ENCODE data around the gene MTMR12.

Gene MTMR12

GRCh38 chr5:32279786-32280185 lies 33.0 kb downstream of the MTMR12 start:
- H3K27ac Mint-ChIP-seq: peak overlapping the region; percentile 4
- no peak overlapping the region for H3K4me3 Mint-ChIP-seq
- H3K36me3 Mint-ChIP-seq: peaks cover 7% of the 10 kb centered on the region
- peaks cover 57% of the 10 kb centered on the region for H3K4me1 Mint-ChIP-seq (ENCODE audit: low read depth)
- H3K9me3 Mint-ChIP-seq (ENCODE audit: low read depth): no peaks in the 10 kb centered on the region
- H3K27me3 Mint-ChIP-seq: no peaks in the 10 kb centered on the region

DNA sequence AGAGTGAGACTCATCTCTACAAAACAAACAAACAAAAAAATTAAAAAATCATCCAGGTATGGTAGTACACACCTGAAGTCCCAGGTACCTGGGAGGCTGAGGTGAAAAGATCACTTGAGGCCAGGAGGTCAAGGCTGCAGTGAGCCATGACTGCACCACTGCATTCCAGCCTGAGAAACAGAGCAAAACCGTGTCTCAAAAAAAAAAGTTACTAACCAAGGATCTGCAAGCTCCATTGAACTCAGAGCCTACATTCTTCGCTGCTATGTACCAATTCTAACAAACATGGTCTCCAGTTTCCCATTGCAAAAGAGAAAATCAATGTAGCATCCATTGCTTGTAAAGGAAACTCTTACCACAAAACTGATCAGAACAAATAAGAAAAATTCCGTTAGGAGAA lies 33.5 kb downstream of the MTMR12 start:
- peaks cover 7% of the 10 kb centered on the region for H3K36me3 Mint-ChIP-seq
- H3K27ac Mint-ChIP-seq: no peak overlapping the region

DNA sequence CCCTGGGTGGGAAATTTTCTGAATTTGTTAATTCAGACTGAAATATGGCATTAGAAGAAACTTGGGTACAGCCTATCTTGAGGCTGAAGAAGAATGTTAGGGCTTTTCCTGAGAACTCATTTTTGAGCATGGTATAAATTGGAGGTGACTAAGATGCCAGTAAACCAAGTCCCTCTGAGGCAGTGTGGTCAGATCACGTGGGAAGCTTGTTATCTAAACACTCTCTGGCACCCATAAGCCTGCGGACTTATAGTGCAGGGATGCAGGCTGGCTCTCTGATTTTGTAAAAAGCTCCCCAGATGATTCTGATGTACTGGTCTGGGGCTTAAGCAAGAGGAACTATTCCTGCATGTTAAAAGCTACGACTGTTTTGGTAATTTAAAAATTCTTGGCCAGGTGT lies 34.3 kb downstream of the MTMR12 start:
- Mint-ChIP-seq H3K9me3 (ENCODE audit: low read depth) (no peaks in the 10 kb centered on the region), H3K4me3 (no peak overlapping the region), H3K27ac (peak overlapping the region; percentile 16), H3K4me1 (ENCODE audit: low read depth) (peaks cover 53% of the 10 kb centered on the region), H3K36me3 (peaks cover 8% of the 10 kb centered on the region), H3K27me3 (no peaks in the 10 kb centered on the region)

More for the DNA sequence above, 33.5 kb downstream of the MTMR12 start:
- Mint-ChIP-seq H3K9me3 (ENCODE audit: low read depth) (no peaks in the 10 kb centered on the region), H3K4me1 (ENCODE audit: low read depth) (peaks cover 57% of the 10 kb centered on the region), H3K27me3 (no peaks in the 10 kb centered on the region), H3K4me3 (no peak overlapping the region)

GRCh38 chr5:32277798-32278197 lies 34.9 kb downstream of the MTMR12 start:
- peak overlapping the region; percentile 16 for H3K27ac Mint-ChIP-seq
- peaks cover 50% of the 10 kb centered on the region for H3K4me1 Mint-ChIP-seq (ENCODE audit: low read depth)
- H3K27me3 Mint-ChIP-seq: no peaks in the 10 kb centered on the region
- H3K9me3 Mint-ChIP-seq (ENCODE audit: low read depth): no peaks in the 10 kb centered on the region
- peaks cover 9% of the 10 kb centered on the region for H3K36me3 Mint-ChIP-seq
- no peak overlapping the region for H3K4me3 Mint-ChIP-seq

DNA sequence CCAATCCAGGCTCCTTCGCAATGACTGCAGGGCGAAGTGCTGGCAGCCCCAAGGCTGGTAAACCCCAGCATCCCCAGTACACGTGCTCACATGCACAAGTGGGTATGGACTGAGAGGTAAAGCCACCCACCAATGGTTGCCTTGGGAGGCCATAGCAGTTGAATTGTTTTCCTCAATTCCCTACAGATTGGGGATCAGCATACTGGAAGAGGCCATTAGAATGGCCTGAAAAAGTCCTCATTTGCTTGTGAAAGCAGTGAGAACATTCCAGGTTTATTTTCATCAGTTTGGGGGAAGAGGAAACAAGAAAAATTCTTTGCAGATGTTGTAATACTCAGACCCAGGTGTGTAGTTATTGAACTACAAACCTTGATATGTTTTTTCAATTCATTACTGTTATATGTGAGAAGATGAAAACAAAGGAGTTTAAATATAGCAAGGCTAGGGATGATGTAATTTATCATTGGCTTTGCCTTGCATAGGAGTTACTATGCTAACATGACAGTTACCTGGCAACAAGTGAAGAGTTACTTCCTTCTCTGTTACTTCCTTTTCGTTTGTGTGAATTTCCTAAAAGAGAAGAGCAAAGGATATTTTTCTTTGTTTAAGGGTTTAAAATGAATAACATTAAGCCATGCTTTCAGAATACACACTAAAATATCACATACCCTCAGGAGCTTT lies 36.4 kb downstream of the MTMR12 start:
- H3K4me1 Mint-ChIP-seq (ENCODE audit: low read depth): peaks cover 46% of the 10 kb centered on the region
- H3K27ac Mint-ChIP-seq: peak overlapping the region; percentile 28
- no peaks in the 10 kb centered on the region for H3K9me3 Mint-ChIP-seq (ENCODE audit: low read depth)
- peak overlapping the region; percentile 44 for H3K4me3 Mint-ChIP-seq
- no peaks in the 10 kb centered on the region for H3K27me3 Mint-ChIP-seq
- H3K36me3 Mint-ChIP-seq: peaks cover 9% of the 10 kb centered on the region

DNA sequence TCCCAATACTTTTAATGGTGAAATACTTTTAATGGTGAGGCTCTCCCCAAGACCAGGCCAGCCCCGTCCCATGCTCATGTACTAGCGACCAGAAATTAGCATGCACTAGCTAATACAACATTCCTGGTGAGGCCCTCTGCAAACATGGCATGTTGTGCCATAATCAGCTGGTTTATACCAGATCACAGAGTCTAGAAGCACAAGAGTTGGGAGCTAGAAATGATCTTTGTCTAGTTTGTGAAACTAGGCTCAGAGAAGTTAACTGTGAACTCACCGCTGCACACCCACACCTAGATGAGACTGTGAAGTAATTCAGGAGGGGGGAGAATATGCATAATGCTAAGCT lies 37.4 kb downstream of the MTMR12 start:
- Mint-ChIP-seq H3K27ac (no peak overlapping the region), H3K36me3 (peaks cover 11% of the 10 kb centered on the region), H3K9me3 (ENCODE audit: low read depth) (no peaks in the 10 kb centered on the region), H3K4me3 (no peak overlapping the region), H3K27me3 (no peaks in the 10 kb centered on the region), H3K4me1 (ENCODE audit: low read depth) (peaks cover 37% of the 10 kb centered on the region)

DNA sequence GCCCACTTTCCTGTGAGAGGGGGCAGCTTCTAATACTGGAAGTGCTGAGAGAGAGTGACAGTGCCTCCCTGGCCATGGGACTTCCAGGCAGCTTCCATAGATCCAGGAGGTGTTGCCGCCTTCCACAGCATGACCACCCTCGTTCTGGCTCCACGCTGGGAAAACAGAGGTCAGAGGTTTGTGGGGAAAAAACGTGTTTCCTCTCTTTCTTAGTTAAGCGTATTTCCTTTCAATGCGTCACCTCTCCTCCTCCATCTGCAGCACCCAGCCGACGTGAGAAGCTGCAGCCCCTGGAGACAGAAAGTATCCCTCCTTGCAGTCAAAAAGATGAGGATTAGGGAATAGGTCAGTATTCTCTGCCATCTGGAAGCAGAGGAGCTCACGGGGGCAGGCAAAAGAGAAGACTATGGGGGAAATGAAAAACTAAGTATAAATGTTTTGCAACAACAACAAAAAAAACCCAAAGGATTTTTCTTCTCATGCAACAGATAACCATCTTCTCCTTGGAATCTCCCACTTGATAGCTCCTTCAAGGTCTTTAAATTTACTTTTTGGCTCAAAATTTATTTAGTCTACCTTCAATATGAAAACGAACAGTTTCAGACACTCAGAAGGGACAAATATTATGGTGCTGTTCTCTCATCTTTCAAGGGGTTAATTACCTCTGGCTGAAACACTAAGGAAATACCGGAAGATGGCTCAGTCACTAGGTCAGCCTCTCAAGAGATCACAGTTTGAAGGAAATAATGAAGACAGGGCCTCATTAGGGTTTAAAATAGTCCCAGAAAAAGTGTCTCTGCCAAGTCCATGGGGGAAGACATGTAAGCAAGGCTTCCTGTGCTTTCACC lies 38.0 kb downstream of the MTMR12 start:
- Mint-ChIP-seq H3K27ac (no peak overlapping the region), H3K36me3 (peaks cover 12% of the 10 kb centered on the region), H3K27me3 (no peaks in the 10 kb centered on the region), H3K4me1 (ENCODE audit: low read depth) (peaks cover 32% of the 10 kb centered on the region), H3K4me3 (no peak overlapping the region), H3K9me3 (ENCODE audit: low read depth) (no peaks in the 10 kb centered on the region)

DNA sequence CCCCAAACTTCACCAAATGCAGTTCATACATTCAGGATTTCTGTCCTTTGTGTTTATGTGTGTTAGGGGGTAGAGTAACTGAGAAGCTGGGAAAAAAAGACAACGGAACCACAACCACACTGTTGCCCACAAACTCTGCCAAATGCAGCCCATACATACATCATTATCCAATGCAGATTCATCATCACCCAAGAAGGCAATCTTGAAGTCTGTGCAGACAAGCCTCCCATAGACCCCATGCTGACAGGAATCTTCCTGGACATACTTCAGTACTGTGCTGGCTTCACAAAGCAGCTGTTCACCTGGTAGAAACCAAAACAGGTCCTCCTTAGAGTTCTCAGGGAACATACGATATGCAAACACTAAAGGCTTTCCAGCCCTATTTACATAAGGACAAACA lies 38.9 kb downstream of the MTMR12 start:
- Mint-ChIP-seq H3K9me3 (ENCODE audit: low read depth) (no peaks in the 10 kb centered on the region), H3K36me3 (peaks cover 13% of the 10 kb centered on the region), H3K4me1 (ENCODE audit: low read depth) (peaks cover 26% of the 10 kb centered on the region), H3K4me3 (no peak overlapping the region), H3K27ac (no peak overlapping the region), H3K27me3 (no peaks in the 10 kb centered on the region)

DNA sequence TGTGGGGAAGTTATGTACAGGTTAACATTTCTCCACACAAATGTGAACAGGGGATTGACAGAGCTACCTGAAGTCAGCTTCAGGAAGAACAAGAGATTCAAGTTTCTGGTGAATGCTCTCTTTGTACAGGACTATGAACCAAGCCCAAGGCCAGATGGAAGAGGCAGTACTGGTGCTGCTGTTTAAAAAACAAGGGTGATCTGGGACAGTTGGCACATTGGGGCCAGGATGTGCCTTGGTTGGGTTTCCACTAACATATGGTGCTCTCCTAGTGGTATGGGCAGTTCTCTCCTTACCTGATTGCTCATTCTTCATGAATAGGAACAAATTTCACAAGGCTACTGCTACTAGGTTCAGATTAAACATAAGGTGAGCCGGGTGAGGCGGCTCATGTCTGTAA lies 40.0 kb downstream of the MTMR12 start:
- no peaks in the 10 kb centered on the region for H3K9me3 Mint-ChIP-seq (ENCODE audit: low read depth)
- peaks cover 17% of the 10 kb centered on the region for H3K4me1 Mint-ChIP-seq (ENCODE audit: low read depth)
- H3K27me3 Mint-ChIP-seq: no peaks in the 10 kb centered on the region
- no peak overlapping the region for H3K4me3 Mint-ChIP-seq
- H3K27ac Mint-ChIP-seq: no peak overlapping the region
- peaks cover 13% of the 10 kb centered on the region for H3K36me3 Mint-ChIP-seq

DNA sequence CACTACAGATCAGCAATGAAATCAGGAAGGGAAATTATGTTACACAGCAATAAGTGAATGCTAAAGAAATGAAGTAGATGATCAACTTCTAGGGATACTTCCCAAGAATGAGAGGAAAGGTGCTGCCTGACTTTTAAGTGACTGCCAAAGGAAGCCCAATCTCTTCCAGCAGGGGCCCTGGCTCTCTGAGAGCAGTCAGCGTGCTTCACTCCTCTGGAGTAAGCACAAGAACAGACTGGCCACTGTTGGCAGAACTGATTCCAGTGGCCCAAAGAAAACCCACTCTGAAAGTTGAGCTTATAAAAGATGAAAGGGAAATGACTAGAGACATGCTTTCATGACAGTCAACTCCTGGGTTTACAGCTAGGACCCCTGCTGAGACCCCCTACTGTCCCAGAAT lies 41.8 kb downstream of the MTMR12 start:
- Mint-ChIP-seq H3K9me3 (ENCODE audit: low read depth) (no peaks in the 10 kb centered on the region), H3K27me3 (no peaks in the 10 kb centered on the region), H3K4me1 (ENCODE audit: low read depth) (peaks cover 3% of the 10 kb centered on the region), H3K4me3 (no peak overlapping the region), H3K36me3 (peaks cover 13% of the 10 kb centered on the region), H3K27ac (no peak overlapping the region)

DNA sequence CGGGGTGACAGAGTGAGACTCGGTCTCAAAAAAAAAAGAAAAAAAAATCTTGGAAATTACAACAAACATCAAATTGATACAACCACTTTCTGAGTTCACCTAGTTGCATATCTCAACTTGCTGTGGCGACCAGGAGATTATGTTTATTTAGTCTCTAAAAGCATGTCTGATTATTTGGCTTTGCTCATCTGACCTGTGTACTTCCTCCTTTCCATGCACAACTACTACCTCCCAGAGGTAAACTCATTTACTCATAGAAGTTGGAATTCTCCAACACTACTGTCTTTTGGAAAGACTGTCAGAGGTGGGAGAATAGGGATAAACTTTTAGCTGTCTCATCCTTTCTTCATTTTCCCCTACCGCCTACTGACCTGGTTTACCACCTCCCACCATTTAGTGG lies 42.6 kb downstream of the MTMR12 start:
- H3K4me1 Mint-ChIP-seq (ENCODE audit: low read depth): no peaks in the 10 kb centered on the region
- H3K27me3 Mint-ChIP-seq: no peaks in the 10 kb centered on the region
- no peak overlapping the region for H3K4me3 Mint-ChIP-seq
- H3K27ac Mint-ChIP-seq: no peak overlapping the region
- H3K9me3 Mint-ChIP-seq (ENCODE audit: low read depth): no peaks in the 10 kb centered on the region
- peaks cover 13% of the 10 kb centered on the region for H3K36me3 Mint-ChIP-seq

DNA sequence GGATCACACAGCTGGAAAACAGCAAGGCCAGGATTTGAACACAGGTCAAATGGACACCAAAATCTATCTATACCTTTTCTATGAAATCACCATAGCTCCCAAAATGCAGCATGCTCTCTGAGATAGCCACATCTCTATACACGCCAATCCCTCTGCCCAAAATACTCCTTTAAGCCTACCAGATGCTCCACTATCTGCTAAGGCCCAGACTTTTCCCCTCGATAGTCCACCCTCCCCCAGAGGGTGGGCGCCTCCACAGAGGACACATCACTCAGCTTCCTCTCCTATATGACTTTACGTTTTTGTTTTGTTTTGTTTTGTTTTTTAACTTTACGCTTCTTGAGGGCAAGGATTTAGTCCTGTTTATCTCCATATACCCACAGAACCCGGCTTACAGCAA lies 46.8 kb downstream of the MTMR12 start:
- Mint-ChIP-seq H3K27ac (no peak overlapping the region), H3K4me1 (ENCODE audit: low read depth) (peaks cover 5% of the 10 kb centered on the region), H3K36me3 (peaks cover 19% of the 10 kb centered on the region), H3K27me3 (no peaks in the 10 kb centered on the region), H3K9me3 (ENCODE audit: low read depth) (no peaks in the 10 kb centered on the region), H3K4me3 (no peak overlapping the region)

DNA sequence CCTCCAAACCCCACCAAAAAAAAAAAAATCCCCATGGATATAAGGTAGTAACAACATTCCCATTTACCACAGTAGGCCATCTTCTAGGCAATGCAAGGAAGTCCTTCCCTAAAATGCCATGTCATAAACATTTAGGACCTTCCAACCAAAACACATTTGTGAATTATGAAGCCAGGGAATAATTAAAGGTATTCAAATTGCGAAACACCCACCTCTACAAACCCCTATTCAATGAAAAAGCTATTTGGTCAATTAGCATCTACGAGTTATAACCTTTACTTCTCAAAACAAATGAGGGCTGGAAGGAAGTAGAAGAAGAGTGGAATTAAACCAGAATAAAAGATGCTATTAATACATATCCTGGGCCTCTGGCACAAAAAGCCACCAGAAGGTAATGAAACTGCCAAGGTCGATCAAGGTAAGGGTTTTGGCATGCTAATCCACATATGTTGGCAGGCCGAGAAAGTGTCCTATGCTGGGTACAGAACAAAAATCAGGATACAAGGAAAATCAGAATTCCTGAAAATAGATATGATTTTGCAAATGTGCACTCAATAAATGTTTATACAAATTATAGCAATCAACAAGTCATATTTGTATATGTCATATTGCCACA lies 47.7 kb downstream of the MTMR12 start:
- Mint-ChIP-seq H3K4me3 (no peak overlapping the region), H3K4me1 (ENCODE audit: low read depth) (peaks cover 5% of the 10 kb centered on the region), H3K36me3 (peaks cover 14% of the 10 kb centered on the region), H3K9me3 (ENCODE audit: low read depth) (no peaks in the 10 kb centered on the region), H3K27ac (no peak overlapping the region), H3K27me3 (no peaks in the 10 kb centered on the region)

DNA sequence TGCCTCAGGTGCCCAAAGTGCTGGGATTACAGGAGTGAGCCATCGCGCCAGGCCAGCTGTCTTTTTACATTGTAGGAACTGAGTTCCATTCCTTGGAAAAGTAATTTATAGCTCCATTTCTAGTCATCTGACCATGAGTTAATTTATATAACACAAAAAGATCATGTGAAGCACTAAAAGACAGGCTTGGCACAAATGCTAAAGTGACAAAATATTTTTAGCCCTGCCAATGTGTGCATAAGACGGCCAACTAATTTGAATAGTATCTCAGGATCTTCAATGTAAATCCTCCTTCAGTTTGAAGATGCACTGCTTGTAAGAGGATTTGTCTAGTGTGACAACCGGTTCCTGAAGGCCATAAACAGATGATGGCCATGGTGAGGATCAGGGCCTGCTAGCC lies 49.1 kb downstream of the MTMR12 start:
- no peak overlapping the region for H3K27ac Mint-ChIP-seq
- H3K27me3 Mint-ChIP-seq: no peaks in the 10 kb centered on the region
- H3K9me3 Mint-ChIP-seq (ENCODE audit: low read depth): no peaks in the 10 kb centered on the region
- H3K36me3 Mint-ChIP-seq: peaks cover 17% of the 10 kb centered on the region
- H3K4me3 Mint-ChIP-seq: no peak overlapping the region
- peaks cover 5% of the 10 kb centered on the region for H3K4me1 Mint-ChIP-seq (ENCODE audit: low read depth)

DNA sequence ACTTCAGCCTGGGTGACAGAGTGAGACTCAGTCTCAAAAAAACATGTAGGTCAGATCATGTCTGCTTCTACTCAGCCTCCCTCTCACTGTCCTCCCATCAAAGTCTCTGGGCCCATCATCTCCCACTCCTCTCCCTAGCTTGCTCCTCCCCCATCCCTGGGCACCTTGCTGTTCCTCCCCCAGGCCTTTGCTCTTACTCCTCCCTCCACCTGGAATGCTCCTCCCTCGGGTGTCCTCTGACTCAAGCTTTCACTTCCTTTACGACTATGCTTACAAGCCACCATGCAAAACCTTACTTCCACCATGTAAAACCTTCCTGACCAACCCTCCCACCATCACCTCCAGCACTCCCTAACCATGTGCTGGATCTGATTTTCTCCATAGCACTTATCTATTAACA lies 51.5 kb downstream of the MTMR12 start:
- Mint-ChIP-seq H3K36me3 (peaks cover 26% of the 10 kb centered on the region), H3K4me1 (ENCODE audit: low read depth) (peaks cover 5% of the 10 kb centered on the region), H3K4me3 (no peak overlapping the region), H3K27me3 (no peaks in the 10 kb centered on the region), H3K9me3 (ENCODE audit: low read depth) (no peaks in the 10 kb centered on the region), H3K27ac (no peak overlapping the region)

Data from activated naive CD8-positive, alpha-beta T cell (primary cell).